SJCRH30 (cell line): ENCODE measurements around the gene HOTAIR. TPM values are rescaled to one million over a fixed set of nuclear protein-coding genes. Genes with fewer than 3 reads are reported as not detected.
A peak's percentile ranks its signal among the peaks of the same experiment; 100 is the strongest.

Experiments used
- DNase-seq, 2 experiments: peaks; one replicate each; pipeline ENCODE4 v3.0.0-alpha.2; 2015 to 2020
- H3K27ac ChIP-seq: fragments of 250-450 bp; sonication (Bioruptor Pico); 2 replicates; pipeline ENCODE4 v1.5.1; 2020; ENCODE audit warnings: mild to moderate bottlenecking, moderate library complexity
- H3K27me3 ChIP-seq: fragments of 250-450 bp; sonication (Bioruptor Pico); 2 replicates; pipeline ENCODE4 v1.5.1; 2020; ENCODE audit warnings: mild to moderate bottlenecking, moderate library complexity
- H3K36me3 ChIP-seq: fragments of 250-450 bp; sonication (Bioruptor Pico); 2 replicates; pipeline ENCODE4 v1.5.1; 2020; ENCODE audit warnings: mild to moderate bottlenecking, moderate library complexity
- H3K4me1 ChIP-seq: fragments of 250-450 bp; sonication (Bioruptor Pico); 2 replicates; pipeline ENCODE4 v1.5.1; 2020; ENCODE audit warnings: mild to moderate bottlenecking, moderate library complexity
- H3K4me3 ChIP-seq: fragments of 250-450 bp; sonication (Bioruptor Pico); 2 replicates; pipeline ENCODE4 v1.5.1; 2020; ENCODE audit warnings: mild to moderate bottlenecking, moderate library complexity
- H3K9me3 ChIP-seq: fragments of 250-450 bp; sonication (Bioruptor Pico); replicated peaks from 2 replicates; pipeline ENCODE4 v1.5.1; 2020; ENCODE audit warnings: mild to moderate bottlenecking, moderate library complexity
- total RNA-seq: library from RNA; depleted of rRNA; stranded (reverse); fragments of >200 nt; shearing (Covaris generic); gene quantifications from 2 replicates; pipeline ENCODE4 v1.2.3, GENCODE V29; 2014

The HOTAIR gene
- total RNA-seq, 1 experiment from 2014 or later: 1.5 TPM

DNA sequence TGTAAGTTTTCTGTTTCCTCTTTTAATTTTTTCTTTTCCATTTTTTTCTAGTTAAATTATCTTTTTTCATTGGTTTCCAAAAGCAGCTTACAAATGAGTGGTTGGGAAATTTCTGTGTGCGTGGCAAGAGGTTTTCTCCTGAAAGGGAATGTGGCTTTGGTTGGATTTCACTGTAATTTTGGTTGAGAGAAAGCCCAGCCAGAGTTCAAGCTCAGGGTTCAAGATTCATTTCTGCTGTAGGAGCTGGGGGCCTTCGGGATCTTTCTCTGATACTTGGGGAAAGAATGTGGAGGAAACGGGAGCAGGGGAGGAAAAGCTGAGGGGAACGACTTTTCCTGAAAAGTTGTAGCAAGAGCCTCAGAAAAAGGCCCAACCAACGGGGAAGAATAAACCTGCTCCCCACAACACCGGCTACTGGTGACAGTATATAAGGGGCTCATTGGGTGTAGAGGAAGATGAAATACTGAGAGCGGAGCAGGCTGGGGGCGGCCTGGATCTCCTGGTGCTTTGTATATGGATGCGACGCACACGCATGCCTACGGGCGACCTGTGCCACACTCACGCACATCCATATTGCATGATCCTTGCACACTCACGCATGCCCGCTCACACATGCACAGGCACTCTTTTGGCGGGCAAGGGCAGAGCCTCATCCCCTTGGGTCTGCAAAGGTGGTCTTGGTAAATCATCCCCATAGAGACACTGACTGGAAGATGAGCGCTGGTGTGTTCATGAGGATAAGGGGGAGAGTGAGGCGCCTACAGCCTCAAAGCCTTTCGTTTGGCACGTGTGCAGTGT lies 12.1 kb upstream of the HOTAIR start:
- Histone ChIP-seq H3K27ac (no peak overlapping the region), H3K4me3 (no peak overlapping the region), H3K9me3 (no peaks in the 10 kb centered on the region), H3K27me3 (peaks cover 18% of the 10 kb centered on the region), H3K36me3 (no peaks in the 10 kb centered on the region), H3K4me1 (no peaks in the 10 kb centered on the region)
- no peak for DNase-seq

DNA sequence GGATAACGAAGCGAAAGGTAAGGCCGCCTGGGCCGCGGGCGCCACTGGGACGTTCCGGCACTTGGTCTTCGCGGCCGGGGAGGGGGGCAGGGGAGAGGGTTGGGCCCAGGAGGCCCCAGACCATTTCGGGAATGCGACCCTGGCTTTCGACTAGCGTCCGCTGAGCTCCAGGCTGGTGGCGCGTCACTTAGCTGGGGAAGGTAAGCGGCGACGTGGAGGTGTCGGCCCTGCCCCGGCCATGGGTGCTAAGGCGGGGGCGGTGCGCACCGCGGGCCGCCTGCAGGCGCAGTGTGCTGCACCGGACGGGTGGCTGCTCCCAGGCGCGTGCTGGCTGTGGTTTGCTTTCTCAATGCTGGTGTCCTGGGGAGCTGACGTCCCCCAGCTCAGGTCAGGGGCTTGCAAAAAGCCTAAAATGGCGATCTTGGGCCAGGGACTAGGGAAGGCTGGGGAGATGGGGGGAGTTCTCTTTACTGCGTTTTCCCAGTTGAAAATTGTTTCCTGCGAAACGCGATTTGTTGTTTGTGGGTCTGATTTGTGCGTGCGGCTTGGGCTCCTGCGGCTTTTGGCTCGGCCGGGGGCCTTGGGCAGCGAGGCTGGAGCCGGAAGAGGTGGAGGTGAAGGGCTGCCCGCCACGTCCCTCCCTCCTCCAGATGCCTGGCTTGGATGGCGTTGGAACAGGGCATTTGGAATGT lies 11.4 kb upstream of the HOTAIR start:
- no peak for DNase-seq
- no peaks in the 10 kb centered on the region for H3K9me3 ChIP-seq
- no peak overlapping the region for H3K4me3 ChIP-seq
- H3K27me3 ChIP-seq: peaks cover 13% of the 10 kb centered on the region
- H3K4me1 ChIP-seq: no peaks in the 10 kb centered on the region
- no peaks in the 10 kb centered on the region for H3K36me3 ChIP-seq
- H3K27ac ChIP-seq: no peak overlapping the region

DNA sequence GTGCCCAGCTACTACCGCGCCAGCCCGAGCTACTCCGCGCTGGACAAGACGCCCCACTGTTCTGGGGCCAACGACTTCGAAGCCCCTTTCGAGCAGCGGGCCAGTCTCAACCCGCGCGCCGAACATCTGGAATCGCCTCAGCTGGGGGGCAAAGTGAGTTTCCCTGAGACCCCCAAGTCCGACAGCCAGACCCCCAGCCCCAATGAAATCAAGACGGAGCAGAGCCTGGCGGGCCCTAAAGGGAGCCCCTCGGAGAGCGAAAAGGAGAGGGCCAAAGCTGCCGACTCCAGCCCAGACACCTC lies 10.9 kb upstream of the HOTAIR start:
- H3K27me3 ChIP-seq: peaks cover 11% of the 10 kb centered on the region
- DNase-seq: no peak
- no peaks in the 10 kb centered on the region for H3K4me1 ChIP-seq
- no peaks in the 10 kb centered on the region for H3K9me3 ChIP-seq
- no peaks in the 10 kb centered on the region for H3K36me3 ChIP-seq
- no peak overlapping the region for H3K27ac ChIP-seq
- no peak overlapping the region for H3K4me3 ChIP-seq

DNA sequence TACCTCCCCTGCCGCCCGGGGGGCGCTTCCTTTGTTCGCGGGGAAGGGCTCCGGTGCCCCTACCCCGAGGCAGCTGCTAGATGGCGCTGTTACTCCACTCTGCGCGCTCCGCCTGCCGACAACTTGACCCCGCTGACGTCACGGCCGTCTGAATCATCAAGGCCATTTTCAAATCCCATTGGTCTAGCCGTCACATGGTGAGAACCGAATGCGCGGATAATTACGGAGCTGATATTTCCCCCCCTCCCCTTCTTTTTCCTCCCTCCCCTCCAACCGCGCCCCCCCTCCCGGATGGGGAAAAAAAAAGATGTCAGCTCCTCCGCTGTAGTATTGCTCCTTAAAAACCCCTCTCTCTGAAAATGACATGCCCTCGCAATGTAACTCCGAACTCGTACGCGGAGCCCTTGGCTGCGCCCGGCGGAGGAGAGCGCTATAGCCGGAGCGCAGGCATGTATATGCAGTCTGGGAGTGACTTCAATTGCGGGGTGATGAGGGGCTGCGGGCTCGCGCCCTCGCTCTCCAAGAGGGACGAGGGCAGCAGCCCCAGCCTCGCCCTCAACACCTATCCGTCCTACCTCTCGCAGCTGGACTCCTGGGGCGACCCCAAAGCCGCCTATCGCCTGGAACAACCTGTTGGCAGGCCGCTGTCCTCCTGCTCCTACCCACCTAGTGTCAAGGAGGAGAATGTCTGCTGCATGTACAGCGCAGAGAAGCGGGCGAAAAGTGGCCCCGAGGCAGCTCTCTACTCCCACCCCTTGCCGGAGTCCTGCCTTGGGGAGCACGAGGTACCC lies 10.3 kb upstream of the HOTAIR start, which contains the start of gene HOXC10:
Gene HOXC10 (plus strand): TSS at position 246 of the 791 bp plus-strand sequence. CDS start 114 bp downstream, at position 360.
- Histone ChIP-seq H3K27me3 (peaks cover 13% of the 10 kb centered on the region), H3K4me3 (peak within 1 kb of the TSS; percentile 40)

GRCh38 chr12:53983950-53984572 lies 9.3 kb upstream of the HOTAIR start:
- peaks cover 13% of the 10 kb centered on the region for H3K27me3 ChIP-seq
- DNase-seq: no peak
- H3K9me3 ChIP-seq: no peaks in the 10 kb centered on the region
- H3K4me3 ChIP-seq: 0 out of 2 replicates have a peak overlapping the region, but pooled peaks have one; percentile 19
- no peak overlapping the region for H3K27ac ChIP-seq
- no peaks in the 10 kb centered on the region for H3K4me1 ChIP-seq
- H3K36me3 ChIP-seq: no peaks in the 10 kb centered on the region

More for the DNA sequence above, 10.3 kb upstream of the HOTAIR start, which contains the start of gene HOXC10:
- peak; percentile 92 to 95 for DNase-seq
- no peak within 1 kb of the TSS for H3K27ac ChIP-seq
- H3K36me3 ChIP-seq: no peaks in the 10 kb centered on the region
- H3K4me1 ChIP-seq: no peaks in the 10 kb centered on the region
- no peaks in the 10 kb centered on the region for H3K9me3 ChIP-seq

GRCh38 chr12:53983568-53983949 lies 8.8 kb upstream of the HOTAIR start:
- no peak overlapping the region for H3K4me3 ChIP-seq
- peaks cover 13% of the 10 kb centered on the region for H3K27me3 ChIP-seq

DNA sequence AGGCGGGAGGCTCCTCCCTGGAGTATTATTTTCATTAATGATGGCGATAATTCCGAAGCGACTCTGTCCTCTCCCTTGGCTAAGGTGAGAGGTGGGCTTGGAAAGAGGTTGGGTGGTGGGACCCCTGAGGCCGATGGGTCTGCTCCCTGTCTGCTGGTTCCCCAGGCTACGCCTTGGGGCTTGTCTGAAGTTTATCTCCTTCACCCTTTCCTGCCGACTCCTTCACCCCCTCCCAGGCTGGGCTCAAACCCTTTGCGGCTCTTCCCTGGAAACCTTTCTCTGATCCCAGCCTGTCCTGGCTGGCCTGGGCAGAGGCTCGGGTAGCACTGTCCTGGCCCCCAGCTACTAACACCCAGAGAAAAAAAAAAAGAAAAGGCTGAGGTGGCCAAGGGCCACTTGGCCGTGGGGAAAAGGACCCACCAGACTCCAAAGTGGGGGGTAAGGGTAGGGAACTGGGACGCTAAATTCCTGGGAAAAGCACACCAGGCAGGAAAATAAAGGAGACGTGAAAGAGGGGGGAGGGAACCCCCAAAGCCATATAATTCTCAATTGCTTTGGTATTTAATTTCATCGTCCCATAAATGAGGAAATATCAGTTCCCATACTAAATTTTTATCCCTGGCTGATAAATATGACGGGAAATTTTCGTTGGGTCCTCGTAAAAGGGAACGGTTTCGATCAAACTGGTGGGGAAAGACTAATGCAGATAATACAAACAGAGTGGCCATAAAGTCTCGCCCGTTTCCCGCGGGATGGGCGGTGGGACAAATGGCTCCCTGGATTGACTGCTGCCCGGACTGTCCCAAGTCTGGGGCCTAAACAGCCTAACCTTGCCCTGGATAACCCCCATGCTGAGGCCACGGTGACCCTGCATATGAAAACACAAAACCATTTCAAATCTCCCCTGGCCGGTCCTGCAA lies 8.2 kb upstream of the HOTAIR start:
- Histone ChIP-seq H3K27ac (no peak overlapping the region), H3K36me3 (no peaks in the 10 kb centered on the region), H3K4me3 (no peak overlapping the region), H3K9me3 (no peaks in the 10 kb centered on the region), H3K27me3 (peaks cover 13% of the 10 kb centered on the region), H3K4me1 (no peaks in the 10 kb centered on the region)
- DNase-seq: no peak

More at GRCh38 chr12:53983568-53983949, 8.8 kb upstream of the HOTAIR start:
- Histone ChIP-seq H3K9me3 (no peaks in the 10 kb centered on the region), H3K4me1 (no peaks in the 10 kb centered on the region), H3K27ac (no peak overlapping the region), H3K36me3 (no peaks in the 10 kb centered on the region)
- DNase-seq: no peak

- no peak for DNase-seq
- no peak overlapping the region for H3K27ac ChIP-seq
- H3K9me3 ChIP-seq: no peaks in the 10 kb centered on the region
- peaks cover 13% of the 10 kb centered on the region for H3K27me3 ChIP-seq
- no peak overlapping the region for H3K4me3 ChIP-seq
- H3K36me3 ChIP-seq: no peaks in the 10 kb centered on the region
- H3K4me1 ChIP-seq: peaks cover 3% of the 10 kb centered on the region; the same call in 1 of the 2 replicates
These were observed 7.1 kb upstream of the HOTAIR start for GRCh38 chr12:53981634-53982565.

DNA sequence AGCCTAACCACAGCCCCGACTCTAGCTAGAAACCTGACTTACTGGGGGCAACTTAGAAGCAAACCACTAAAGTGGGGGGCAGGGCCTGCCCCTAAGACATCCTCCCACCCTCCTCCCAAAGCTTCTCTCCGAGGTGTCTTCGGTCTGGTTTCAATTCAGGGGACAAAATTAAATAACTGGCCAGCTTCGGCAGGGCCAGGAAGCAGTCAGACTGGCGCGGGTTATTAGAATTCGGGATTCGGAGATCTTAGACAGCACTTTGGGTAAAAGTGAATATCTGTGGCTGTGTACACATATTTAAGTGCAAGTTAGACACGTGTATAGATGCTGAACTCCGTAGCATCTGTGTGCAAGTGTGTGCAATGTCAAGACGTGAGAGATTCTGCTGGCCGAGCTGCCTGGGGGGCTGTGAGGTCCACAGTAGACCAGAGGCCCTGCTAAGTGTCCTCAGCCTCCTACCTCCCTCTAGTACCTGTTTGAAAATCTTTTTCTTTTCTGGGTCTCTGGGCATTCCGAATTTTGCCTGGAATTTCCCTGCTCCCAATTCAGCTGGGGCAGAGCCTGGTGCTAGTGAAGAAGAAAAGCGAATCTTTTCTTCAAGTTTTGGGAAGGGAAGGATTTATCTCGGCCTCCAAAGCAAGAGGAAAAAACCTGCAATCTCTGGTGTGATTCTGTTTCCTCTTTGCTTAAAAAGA lies 6.2 kb upstream of the HOTAIR start:
- no peak for DNase-seq
- Histone ChIP-seq H3K9me3 (no peaks in the 10 kb centered on the region), H3K27me3 (peaks cover 13% of the 10 kb centered on the region), H3K4me3 (no peak overlapping the region), H3K4me1 (peaks cover 3% of the 10 kb centered on the region; the same call in 1 of the 2 replicates), H3K27ac (no peak overlapping the region), H3K36me3 (no peaks in the 10 kb centered on the region)

GRCh38 chr12:53980104-53980801 lies 5.5 kb upstream of the HOTAIR start:
- Histone ChIP-seq H3K27ac (no peak overlapping the region), H3K4me1 (peaks cover 3% of the 10 kb centered on the region; the same call in 1 of the 2 replicates), H3K27me3 (peaks cover 13% of the 10 kb centered on the region), H3K9me3 (no peaks in the 10 kb centered on the region), H3K36me3 (no peaks in the 10 kb centered on the region), H3K4me3 (no peak overlapping the region)
- DNase-seq: no peak

GRCh38 chr12:53978477-53979356 lies 4.0 kb upstream of the HOTAIR start:
- Histone ChIP-seq H3K9me3 (no peaks in the 10 kb centered on the region), H3K27me3 (peaks cover 13% of the 10 kb centered on the region), H3K27ac (no peak overlapping the region), H3K4me1 (peaks cover 3% of the 10 kb centered on the region; the same call in 1 of the 2 replicates), H3K36me3 (no peaks in the 10 kb centered on the region), H3K4me3 (no peak overlapping the region)
- no peak for DNase-seq
